Uterus (tissue), 2 donors: ENCODE measurements around the gene PTPRQ.

ENCODE experiments used
- CTCF ChIP-seq, 4 experiments: fragments of 200-600 bp in 2 of 4; fragments of 450-650 bp in 2 of 4; sonication (generic) in 2 of 4; IDR thresholded peaks; one replicate each; pipeline ENCODE4 v1.5.1; 2016 to 2019; ENCODE audit warnings: antibody characterized with exemption in 4 of 4, mild to moderate bottlenecking in 2 of 4, moderate library complexity in 1 of 4
- POLR2A ChIP-seq, 2 donors: fragments of 450-650 bp; IDR thresholded peaks; one replicate each; pipeline ENCODE4 v1.6.1; 2016; ENCODE audit warnings: antibody characterized with exemption in 2 of 2, mild to moderate bottlenecking in 1 of 2, moderate library complexity in 1 of 2

GRCh38 chr12:80607361-80608135, 163.5 kb downstream of the PTPRQ start:
- TF ChIP-seq CTCF (IDR thresholded peaks at IDR 0.05), result no peak
- no peak for TF ChIP-seq POLR2A (IDR thresholded peaks at IDR 0.05)
